ENCODE data around the gene SIAH1.
"Not testable (repeated sequence)": the region's sequence is repeated elsewhere in the genome, so short reads cannot be mapped to it uniquely, and the experiment has no call there.

SIAH1 gene

DNA sequence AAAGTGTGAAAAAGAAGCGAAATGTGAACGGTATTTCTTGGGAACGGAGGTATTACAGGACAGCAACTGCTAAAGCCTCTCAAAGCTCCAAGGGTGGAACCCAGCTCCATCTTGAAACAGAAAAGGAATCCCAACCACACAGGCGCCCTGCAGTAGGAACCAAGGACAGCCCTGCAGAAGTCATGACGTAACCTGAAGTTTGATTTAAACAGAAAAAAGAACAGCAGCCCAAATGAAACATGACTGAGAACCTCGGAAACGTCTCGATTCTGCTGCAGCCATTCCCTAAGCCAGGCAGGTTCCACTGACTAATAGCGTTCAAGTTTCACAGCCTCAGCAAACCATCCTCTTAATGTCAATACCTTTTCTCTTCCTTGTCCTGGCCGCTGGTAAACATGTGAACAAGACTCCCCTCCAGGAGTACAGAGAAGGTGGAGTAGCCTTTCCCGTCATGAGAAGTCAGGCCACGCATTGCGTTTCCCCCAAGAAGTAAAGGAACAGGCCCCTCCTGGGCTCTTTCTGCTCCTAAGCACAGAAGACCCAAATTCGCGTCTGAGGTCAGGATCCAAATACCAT lies 20.1 kb downstream of the SIAH1 start:
- Histone ChIP-seq H3K27me3 (ENCODE audit: control insufficient read depth in 1 of 2, insufficient read depth in 2 of 2, low read length in 2 of 2) (no peaks in the 10 kb centered on the region), H3K9ac (ENCODE audit: low read length in 2 of 2) (peak overlapping the region; percentile 41 to 62), H3K4me3 (ENCODE audit: low read length in 2 of 2) (peak overlapping the region; percentile 72 to 79), H3K27ac (ENCODE audit: low read length) (peak overlapping the region; percentile 75), H3K36me3 (ENCODE audit: control insufficient read depth in 2 of 2, insufficient read depth in 2 of 2, low read length in 2 of 2) (peaks cover 0 to 10% of the 10 kb centered on the region in 2 donors), H3K9me3 (ENCODE audit: control insufficient read depth in 2 of 2, low read length in 2 of 2) (no peaks in the 10 kb centered on the region), H3K4me1 (ENCODE audit: control insufficient read depth, insufficient read depth, low read length) (peaks cover 23% of the 10 kb centered on the region)

DNA sequence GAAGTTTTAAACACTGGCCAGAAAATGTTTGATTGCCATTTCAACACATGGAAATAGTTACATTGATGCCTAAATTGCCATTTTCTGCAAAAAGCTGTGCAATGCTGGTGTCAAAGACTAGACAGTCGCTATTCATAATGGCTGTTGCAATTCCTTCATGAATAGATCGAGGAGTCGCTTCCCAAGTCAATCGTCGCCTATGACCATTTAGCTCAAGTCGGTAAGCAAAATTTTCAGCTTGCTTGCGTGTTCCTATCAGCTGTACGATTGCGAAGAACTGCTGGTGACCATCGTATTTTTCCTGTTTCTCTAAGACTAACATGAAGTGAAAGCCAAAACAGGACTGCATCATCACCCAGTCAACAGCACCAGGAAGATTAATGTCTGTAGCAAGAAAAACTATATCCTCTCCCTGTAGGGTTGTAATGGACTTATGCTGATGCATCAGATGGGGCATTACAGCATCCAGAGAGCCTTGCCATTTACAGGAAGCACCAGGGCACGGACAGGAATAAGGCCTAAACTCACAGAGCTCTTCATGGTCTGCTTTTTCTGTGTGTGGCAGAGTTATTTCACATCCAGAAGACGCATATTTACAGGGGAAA lies 23.6 kb downstream of the SIAH1 start:
- Histone ChIP-seq H3K4me1 (ENCODE audit: control insufficient read depth, insufficient read depth, low read length) (peaks cover 18% of the 10 kb centered on the region), H3K27ac (ENCODE audit: low read length) (no peak overlapping the region), H3K9me3 (ENCODE audit: control insufficient read depth in 2 of 2, low read length in 2 of 2) (no peaks in the 10 kb centered on the region), H3K4me3 (ENCODE audit: low read length in 2 of 2) (no peak overlapping the region), H3K27me3 (ENCODE audit: control insufficient read depth in 1 of 2, insufficient read depth in 2 of 2, low read length in 2 of 2) (no peaks in the 10 kb centered on the region), H3K36me3 (ENCODE audit: control insufficient read depth in 2 of 2, insufficient read depth in 2 of 2, low read length in 2 of 2) (peaks cover 0 to 10% of the 10 kb centered on the region in 2 donors), H3K9ac (ENCODE audit: low read length in 2 of 2) (no peak overlapping the region)

DNA sequence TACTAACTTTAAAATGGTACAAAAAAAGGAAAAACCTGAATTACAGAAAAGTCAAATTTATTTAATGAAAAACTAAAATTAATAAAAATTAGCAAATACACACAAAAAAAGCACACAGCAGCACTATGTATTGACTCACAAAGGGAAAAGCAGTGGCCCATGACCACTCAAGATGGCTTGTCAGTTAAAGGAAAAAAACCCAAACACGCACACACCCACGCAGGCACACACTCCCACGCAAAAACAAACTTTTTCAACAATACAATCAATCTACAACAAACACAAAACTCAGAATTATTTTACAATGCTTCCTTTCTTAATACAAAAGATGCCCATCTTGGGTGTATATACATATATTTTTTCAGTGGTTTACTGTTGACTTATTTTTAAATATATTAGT lies 24.2 kb downstream of the SIAH1 start:
- no peaks in the 10 kb centered on the region for H3K9me3 ChIP-seq (ENCODE audit: control insufficient read depth in 2 of 2, low read length in 2 of 2)
- H3K27me3 ChIP-seq (ENCODE audit: control insufficient read depth in 1 of 2, insufficient read depth in 2 of 2, low read length in 2 of 2) = no peaks in the 10 kb centered on the region
- H3K9ac ChIP-seq (ENCODE audit: low read length in 2 of 2) = no peak overlapping the region
- H3K36me3 ChIP-seq (ENCODE audit: control insufficient read depth in 2 of 2, insufficient read depth in 2 of 2, low read length in 2 of 2) = peaks cover 0 to 10% of the 10 kb centered on the region in 2 donors
- H3K4me1 ChIP-seq (ENCODE audit: control insufficient read depth, insufficient read depth, low read length) = peaks cover 15% of the 10 kb centered on the region
- H3K27ac ChIP-seq (ENCODE audit: low read length) = no peak overlapping the region
- no peak overlapping the region for H3K4me3 ChIP-seq (ENCODE audit: low read length in 2 of 2)

DNA sequence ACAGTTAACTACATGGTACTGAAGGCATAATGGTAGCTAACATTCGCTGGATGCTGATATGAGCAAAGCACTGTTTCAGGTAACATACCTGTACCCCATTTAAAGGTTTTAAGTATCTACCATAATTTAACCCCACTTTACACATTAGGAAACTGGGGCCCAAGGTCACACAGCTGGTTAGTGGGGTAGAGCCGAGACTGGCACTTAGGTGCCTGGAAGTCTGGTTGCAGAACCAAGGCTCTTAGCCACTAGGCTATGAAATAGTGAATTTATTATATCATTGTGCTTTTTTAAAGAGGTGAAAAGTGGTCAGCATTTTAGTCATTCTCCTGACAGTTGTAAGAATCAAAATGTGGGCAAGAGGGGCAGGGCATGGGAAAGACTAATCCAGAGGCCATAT lies 25.2 kb downstream of the SIAH1 start:
- Histone ChIP-seq H3K36me3 (ENCODE audit: control insufficient read depth in 2 of 2, insufficient read depth in 2 of 2, low read length in 2 of 2) (peaks cover 0 to 12% of the 10 kb centered on the region in 2 donors), H3K9me3 (ENCODE audit: control insufficient read depth in 2 of 2, low read length in 2 of 2) (no peaks in the 10 kb centered on the region), H3K4me3 (ENCODE audit: low read length in 2 of 2) (no peak overlapping the region), H3K27me3 (ENCODE audit: control insufficient read depth in 1 of 2, insufficient read depth in 2 of 2, low read length in 2 of 2) (no peaks in the 10 kb centered on the region), H3K27ac (ENCODE audit: low read length) (no peak overlapping the region), H3K4me1 (ENCODE audit: control insufficient read depth, insufficient read depth, low read length) (peaks cover 7% of the 10 kb centered on the region), H3K9ac (ENCODE audit: low read length in 2 of 2) (no peak overlapping the region)

DNA sequence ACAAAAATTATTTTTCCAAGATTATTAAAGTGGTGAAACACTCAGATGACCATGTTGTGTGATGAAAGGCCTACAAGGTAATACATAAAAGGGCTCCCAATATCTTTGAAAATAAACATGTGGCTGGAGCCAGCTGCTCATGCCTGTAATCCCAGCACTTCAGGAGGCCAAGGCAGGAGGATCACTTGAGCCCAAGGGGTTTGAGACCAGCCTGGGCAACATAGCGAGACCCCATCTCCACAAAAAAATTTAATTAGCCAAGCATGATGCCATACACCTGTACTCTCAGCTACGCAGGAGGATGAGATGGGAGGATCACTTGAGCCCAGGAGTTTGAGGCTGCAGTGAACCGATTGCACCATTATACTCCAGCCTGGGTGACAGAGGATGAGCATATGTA lies 26.8 kb downstream of the SIAH1 start:
- H3K4me1 ChIP-seq (ENCODE audit: control insufficient read depth, insufficient read depth, low read length) = peaks cover 5% of the 10 kb centered on the region
- no peak overlapping the region for H3K4me3 ChIP-seq (ENCODE audit: low read length in 2 of 2)
- H3K9ac ChIP-seq (ENCODE audit: low read length in 2 of 2) = no peak overlapping the region
- no peak overlapping the region for H3K27ac ChIP-seq (ENCODE audit: low read length)
- H3K27me3 ChIP-seq (ENCODE audit: control insufficient read depth in 1 of 2, insufficient read depth in 2 of 2, low read length in 2 of 2) = no peaks in the 10 kb centered on the region
- H3K36me3 ChIP-seq (ENCODE audit: control insufficient read depth in 2 of 2, insufficient read depth in 2 of 2, low read length in 2 of 2) = peaks cover 0 to 13% of the 10 kb centered on the region in 2 donors
- H3K9me3 ChIP-seq (ENCODE audit: control insufficient read depth in 2 of 2, low read length in 2 of 2) = no peaks in the 10 kb centered on the region

DNA sequence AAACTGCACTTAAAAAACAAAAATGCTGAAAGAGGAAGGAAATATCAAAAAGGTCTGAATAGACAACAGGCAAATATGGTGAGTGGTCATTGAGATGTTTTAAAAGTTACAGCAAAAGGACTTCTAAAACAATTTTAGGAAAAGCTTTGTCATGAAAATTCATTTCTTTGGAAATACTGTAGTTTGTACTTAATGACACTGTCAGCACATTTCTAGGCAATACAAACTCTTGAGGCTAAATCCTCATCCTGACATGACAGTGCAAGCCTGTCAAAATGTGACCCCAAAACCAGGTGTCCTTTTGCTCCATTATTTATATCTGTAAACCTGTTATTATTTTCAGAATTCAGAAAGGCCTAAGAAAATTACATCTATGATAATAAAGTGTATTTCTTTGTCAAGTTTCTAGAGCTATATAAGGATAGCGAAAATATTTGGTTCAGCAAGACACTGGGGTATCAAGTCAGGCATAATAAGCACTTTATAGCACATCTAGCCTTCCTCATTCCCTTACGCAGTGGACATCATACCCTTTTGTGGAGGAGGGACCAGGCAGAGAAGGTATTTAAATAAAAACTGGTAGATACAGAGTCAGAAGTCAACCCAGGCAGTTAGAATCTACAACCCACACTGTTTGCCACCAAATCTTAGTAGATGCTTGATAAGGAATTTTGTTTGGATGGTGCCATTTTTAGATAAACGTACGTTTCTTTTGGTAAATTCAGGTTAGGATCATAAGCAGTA lies 28.4 kb downstream of the SIAH1 start:
- no peak overlapping the region for H3K27ac ChIP-seq (ENCODE audit: low read length)
- H3K9me3 ChIP-seq (ENCODE audit: control insufficient read depth in 2 of 2, low read length in 2 of 2) = no peaks in the 10 kb centered on the region
- peaks cover 3% of the 10 kb centered on the region for H3K4me1 ChIP-seq (ENCODE audit: control insufficient read depth, insufficient read depth, low read length)
- H3K4me3 ChIP-seq (ENCODE audit: low read length in 2 of 2) = no peak overlapping the region
- H3K27me3 ChIP-seq (ENCODE audit: control insufficient read depth in 1 of 2, insufficient read depth in 2 of 2, low read length in 2 of 2) = no peaks in the 10 kb centered on the region
- H3K9ac ChIP-seq (ENCODE audit: low read length in 2 of 2) = no peak overlapping the region
- peaks cover 3 to 17% of the 10 kb centered on the region in 2 donors for H3K36me3 ChIP-seq (ENCODE audit: control insufficient read depth in 2 of 2, insufficient read depth in 2 of 2, low read length in 2 of 2)

DNA sequence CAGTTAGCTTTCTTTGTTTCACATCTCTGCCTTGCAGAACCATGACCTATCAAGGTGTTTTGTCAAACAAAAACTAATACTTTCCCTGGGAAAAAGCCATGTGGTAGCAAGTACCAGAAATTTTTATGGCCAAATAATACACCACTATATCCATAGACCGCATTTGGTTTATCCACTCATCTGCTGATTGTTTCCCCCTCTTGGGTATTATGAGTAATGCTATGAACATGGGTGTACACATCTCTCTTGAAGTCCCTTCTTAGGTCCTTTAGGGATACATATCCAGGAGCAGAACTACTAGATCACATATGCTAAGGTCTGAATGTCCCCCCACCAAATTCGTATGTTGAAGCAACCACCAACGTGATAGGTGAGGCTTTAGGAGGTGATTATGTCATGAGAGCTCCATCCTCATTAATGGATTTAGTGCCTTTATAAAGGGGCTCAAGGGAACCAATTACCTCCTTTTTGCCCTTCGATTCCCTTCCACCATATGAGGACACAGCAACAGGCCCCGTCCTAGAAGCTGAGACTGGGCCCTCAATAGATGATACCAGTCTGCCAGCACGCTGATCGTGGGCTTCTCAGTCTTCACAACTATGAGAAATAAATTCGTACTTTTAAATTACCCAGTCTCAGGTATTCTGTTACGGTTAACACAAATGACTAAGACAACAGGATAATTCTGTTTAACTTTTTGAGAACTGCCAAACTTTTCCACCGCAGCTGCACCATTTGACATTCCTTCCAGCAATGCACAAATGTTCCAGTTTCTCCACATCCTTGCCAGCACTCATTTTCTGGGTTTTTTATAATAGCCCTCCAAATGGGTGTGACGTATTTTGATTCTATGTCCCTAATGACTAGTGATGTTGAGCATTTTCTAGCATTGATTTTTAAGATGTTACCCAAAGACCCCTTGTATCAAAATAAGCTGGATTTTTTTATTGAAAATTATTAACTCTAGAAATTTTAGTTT lies 30.0 kb downstream of the SIAH1 start:
- Histone ChIP-seq H3K9me3 (ENCODE audit: control insufficient read depth in 2 of 2, low read length in 2 of 2) (no peaks in the 10 kb centered on the region), H3K4me3 (ENCODE audit: low read length in 2 of 2) (no peak overlapping the region), H3K4me1 (ENCODE audit: control insufficient read depth, insufficient read depth, low read length) (no peaks in the 10 kb centered on the region), H3K27me3 (ENCODE audit: control insufficient read depth in 1 of 2, insufficient read depth in 2 of 2, low read length in 2 of 2) (no peaks in the 10 kb centered on the region), H3K9ac (ENCODE audit: low read length in 2 of 2) (no peak overlapping the region), H3K27ac (ENCODE audit: low read length) (no peak overlapping the region), H3K36me3 (ENCODE audit: control insufficient read depth in 2 of 2, insufficient read depth in 2 of 2, low read length in 2 of 2) (peaks cover 11 to 19% of the 10 kb centered on the region in 2 donors)

DNA sequence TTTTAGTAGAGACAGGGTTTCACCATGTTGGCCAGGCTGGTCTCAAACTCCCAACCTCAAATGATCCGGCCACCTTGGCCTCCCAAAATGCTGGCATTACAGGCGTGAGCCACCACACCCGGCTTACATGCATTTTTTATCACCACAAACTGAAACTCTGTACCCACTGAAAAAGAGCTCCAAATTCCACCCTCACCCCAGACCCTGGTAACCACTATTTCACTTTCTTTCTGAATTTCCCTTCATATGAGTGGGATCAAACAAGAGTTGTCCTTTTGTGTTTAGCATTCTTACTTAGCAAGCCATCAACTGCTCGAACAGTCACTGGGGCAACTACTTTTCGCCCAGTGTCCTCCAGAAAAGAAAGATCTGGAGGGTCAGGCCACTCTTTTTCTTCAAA lies 30.8 kb downstream of the SIAH1 start:
- H3K36me3 ChIP-seq (ENCODE audit: control insufficient read depth in 2 of 2, insufficient read depth in 2 of 2, low read length in 2 of 2) = peaks cover 11 to 19% of the 10 kb centered on the region in 2 donors

DNA sequence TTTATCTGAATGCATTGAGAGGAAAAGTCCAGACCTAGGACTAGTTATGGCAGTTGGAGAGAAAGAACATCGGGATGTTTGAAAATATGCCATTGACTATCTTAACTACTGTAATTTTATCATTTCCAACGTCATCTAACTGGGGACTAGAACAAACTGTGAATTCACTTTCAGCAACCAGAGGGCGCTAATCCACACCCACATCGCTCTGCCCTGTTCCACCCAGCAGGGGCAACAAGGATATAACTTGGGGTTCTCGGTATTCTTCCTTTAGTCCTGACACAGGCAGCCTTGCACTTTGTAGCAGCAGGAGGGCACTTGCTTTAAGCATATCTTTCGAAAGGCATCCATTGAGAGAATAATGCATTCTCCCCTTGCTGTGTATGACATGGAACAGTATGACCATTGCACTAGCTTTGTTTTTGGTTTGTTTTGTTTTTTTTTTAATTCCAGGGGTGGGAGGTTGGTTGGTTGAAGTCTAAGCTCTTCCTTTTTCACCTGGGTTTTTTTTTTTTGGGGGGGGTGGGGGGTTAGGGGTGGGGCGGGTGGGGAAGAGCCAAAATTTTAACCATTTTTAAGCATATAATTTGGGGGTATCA lies 31.5 kb downstream of the SIAH1 start:
- H3K27me3 ChIP-seq (ENCODE audit: control insufficient read depth in 1 of 2, insufficient read depth in 2 of 2, low read length in 2 of 2) = no peaks in the 10 kb centered on the region
- no peak overlapping the region for H3K9ac ChIP-seq (ENCODE audit: low read length in 2 of 2)
- no peaks in the 10 kb centered on the region for H3K9me3 ChIP-seq (ENCODE audit: control insufficient read depth in 2 of 2, low read length in 2 of 2)
- H3K27ac ChIP-seq (ENCODE audit: low read length) = no peak overlapping the region
- H3K4me1 ChIP-seq (ENCODE audit: control insufficient read depth, insufficient read depth, low read length) = no peaks in the 10 kb centered on the region
- peaks cover 12 to 20% of the 10 kb centered on the region in 2 donors for H3K36me3 ChIP-seq (ENCODE audit: control insufficient read depth in 2 of 2, insufficient read depth in 2 of 2, low read length in 2 of 2)
- H3K4me3 ChIP-seq (ENCODE audit: low read length in 2 of 2) = no peak overlapping the region

More for the DNA sequence above, 30.8 kb downstream of the SIAH1 start:
- H3K27me3 ChIP-seq (ENCODE audit: control insufficient read depth in 1 of 2, insufficient read depth in 2 of 2, low read length in 2 of 2); H3K9me3 ChIP-seq (ENCODE audit: control insufficient read depth in 2 of 2, low read length in 2 of 2); H3K4me1 ChIP-seq (ENCODE audit: control insufficient read depth, insufficient read depth, low read length); H3K9ac ChIP-seq (ENCODE audit: low read length in 2 of 2); H3K4me3 ChIP-seq (ENCODE audit: low read length in 2 of 2); H3K27ac ChIP-seq (ENCODE audit: low read length): not testable (repeated sequence)

Data from stomach smooth muscle (tissue), 2 donors.